GM18907 (cell line): ENCODE data around the gene IL1RAPL2.
"Not testable (repeated sequence)": the region's sequence is repeated elsewhere in the genome, so short reads cannot be mapped to it uniquely, and the experiment has no call there.

Source experiments
- ATAC-seq: cut with Tn5 transposase; IDR thresholded peaks from one replicate; pipeline ENCODE4 v1.9.1; 2021; ENCODE audit warnings: mild to moderate bottlenecking, moderate library complexity; ENCODE audit not compliant: unreplicated experiment

Gene IL1RAPL2

GRCh38 chrX:104565791-104566680 lies at the start of gene IL1RAPL2:
IL1RAPL2 (plus strand) TSS chrX:104566199.
- no peak for ATAC-seq

- no peak for ATAC-seq
Measured at GRCh38 chrX:104522386-104522785, 43.6 kb upstream of the IL1RAPL2 start.

GRCh38 chrX:104523858-104524257 lies 42.1 kb upstream of the IL1RAPL2 start:
- no peak for ATAC-seq

- ATAC-seq = no peak
Measured at GRCh38 chrX:104539081-104539480, 26.9 kb upstream of the IL1RAPL2 start.

- not testable (repeated sequence) for ATAC-seq
Measured at GRCh38 chrX:104542447-104542846, 23.6 kb upstream of the IL1RAPL2 start.

- no peak for ATAC-seq
Measured at GRCh38 chrX:104564335-104564734, 1.7 kb upstream of the IL1RAPL2 start.

- ATAC-seq = no peak
Measured at GRCh38 chrX:104564921-104565703, 887 bp upstream of the IL1RAPL2 start.

GRCh38 chrX:104566681-104567501 lies 892 bp downstream of the IL1RAPL2 start:
- ATAC-seq = no peak

GRCh38 chrX:104567506-104567905 lies 1.5 kb downstream of the IL1RAPL2 start:
- no peak for ATAC-seq

GRCh38 chrX:104568304-104568915 lies 2.4 kb downstream of the IL1RAPL2 start:
- ATAC-seq = no peak

- ATAC-seq = no peak
Measured at GRCh38 chrX:104618106-104618895, 52.3 kb downstream of the IL1RAPL2 start.

- no peak for ATAC-seq
Measured at GRCh38 chrX:104621781-104622180, 55.8 kb downstream of the IL1RAPL2 start.

- no peak for ATAC-seq
Measured at GRCh38 chrX:104641176-104641575, 75.2 kb downstream of the IL1RAPL2 start.

- no peak for ATAC-seq
Measured at GRCh38 chrX:104647084-104647483, 81.1 kb downstream of the IL1RAPL2 start.

GRCh38 chrX:104659005-104659744 lies 93.2 kb downstream of the IL1RAPL2 start:
- no peak for ATAC-seq

GRCh38 chrX:104660092-104660491 lies 94.1 kb downstream of the IL1RAPL2 start:
- no peak for ATAC-seq

- no peak for ATAC-seq
Measured at GRCh38 chrX:104662694-104663093, 96.7 kb downstream of the IL1RAPL2 start.

- ATAC-seq = no peak
Measured at GRCh38 chrX:104665691-104666090, 99.7 kb downstream of the IL1RAPL2 start.

- ATAC-seq = no peak
Measured at GRCh38 chrX:104668550-104668949, 102.6 kb downstream of the IL1RAPL2 start.
